GM19240 (cell line): ENCODE measurements around the gene RPL10.
A peak's percentile ranks its signal among the peaks of the same experiment; 100 is the strongest.

Experiments used
- DNase-seq: peaks from one replicate; pipeline ENCODE4 v3.0.0; 2011; ENCODE audit warnings: low spot score; ENCODE audit not compliant: insufficient read length

The RPL10 gene

DNA sequence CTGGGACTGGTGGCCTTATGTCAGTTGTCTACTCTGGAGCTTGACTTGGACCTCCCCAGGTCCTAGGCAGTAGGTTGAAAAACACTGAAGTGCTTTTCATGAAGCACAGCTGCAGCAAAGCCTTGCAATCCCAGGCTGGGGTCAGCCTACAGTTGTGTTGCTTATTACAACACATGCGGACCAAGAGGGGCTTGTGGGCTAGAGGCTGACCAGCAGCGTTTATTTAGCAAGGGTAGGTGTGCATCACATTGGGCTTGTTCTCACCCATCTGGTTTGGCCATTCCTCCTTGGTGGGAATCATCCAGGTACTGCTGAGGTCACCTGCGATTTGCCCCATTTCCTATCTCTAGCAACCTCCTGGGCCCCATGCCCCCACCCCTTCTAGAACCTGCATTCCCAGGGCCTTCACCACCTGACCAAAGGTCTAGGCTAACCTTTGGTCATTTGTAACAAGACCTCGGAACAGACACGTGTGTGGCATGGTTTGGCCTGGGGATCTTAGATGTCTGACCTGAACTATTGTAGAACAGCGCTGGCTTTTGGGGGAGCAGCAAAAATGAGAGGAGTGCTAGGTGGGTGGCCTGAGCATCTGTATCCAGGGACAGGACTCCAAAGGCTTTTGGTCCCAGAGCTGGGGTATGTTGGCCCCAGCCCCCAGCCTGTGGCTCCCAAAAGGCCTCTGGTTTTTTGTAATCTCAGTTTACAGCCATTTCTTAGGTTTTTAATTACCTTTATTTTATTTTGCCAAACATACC is 3.0 kb downstream of the RPL10 start:
- no peak for DNase-seq

DNA sequence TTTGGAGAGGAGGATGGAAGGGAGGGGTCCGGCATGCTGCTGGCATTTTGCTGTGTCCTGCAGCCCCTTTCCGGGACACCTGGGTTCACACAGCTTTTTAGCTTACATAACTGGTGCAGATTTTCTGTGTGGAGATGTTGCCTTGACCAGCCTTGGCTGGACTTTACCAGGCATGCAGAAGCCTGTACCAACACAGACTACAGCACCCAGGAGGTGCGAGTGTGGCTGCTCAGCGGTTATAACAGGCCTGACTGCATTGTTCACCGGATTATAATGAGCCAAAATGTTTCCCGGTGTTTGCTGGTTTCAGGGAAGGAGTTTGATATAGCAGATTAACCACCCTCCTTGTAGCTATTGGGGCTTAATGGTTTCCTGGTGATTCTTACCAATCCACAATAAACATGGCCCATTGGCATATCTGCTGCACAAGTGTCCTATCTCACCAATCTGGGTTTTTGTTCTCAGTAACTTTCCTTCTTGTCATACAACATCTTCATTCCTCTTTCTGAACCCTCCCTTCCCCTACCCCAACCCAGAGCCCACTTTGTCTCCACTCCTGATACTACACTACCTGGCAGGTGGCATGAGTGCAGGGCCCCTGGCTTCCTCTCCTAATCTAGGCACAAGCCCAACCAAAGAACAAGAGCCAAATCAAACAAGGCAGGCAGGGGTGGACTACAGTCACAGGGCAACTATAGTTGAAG is 3.9 kb downstream of the RPL10 start:
- no peak for DNase-seq

DNA sequence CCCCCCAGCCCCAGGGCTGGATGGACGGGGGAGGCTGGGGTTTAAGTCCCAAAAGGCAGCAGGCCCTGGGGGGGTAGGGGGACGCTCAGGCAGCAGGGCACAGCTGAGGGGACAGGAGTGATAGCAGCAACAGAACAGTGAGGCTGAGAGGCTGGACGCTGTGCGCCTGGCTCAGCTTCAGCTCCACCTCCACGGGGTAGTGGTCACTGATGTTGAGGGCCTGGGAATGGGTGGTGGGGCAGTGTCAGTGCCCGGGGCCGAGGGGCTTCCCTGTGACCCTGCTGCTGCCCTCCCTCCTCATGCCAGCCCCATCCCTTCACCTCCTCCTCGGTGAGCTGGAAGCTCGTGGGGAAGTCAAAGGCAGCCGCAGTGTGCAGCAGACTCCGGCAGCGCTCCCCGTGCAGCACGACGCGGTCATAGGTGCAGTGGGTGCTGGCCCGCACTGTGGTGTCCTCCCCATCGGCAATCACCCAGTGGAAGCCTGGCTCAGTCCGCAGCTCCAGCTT is 4.5 kb downstream of the RPL10 start:
- no peak for DNase-seq

DNA sequence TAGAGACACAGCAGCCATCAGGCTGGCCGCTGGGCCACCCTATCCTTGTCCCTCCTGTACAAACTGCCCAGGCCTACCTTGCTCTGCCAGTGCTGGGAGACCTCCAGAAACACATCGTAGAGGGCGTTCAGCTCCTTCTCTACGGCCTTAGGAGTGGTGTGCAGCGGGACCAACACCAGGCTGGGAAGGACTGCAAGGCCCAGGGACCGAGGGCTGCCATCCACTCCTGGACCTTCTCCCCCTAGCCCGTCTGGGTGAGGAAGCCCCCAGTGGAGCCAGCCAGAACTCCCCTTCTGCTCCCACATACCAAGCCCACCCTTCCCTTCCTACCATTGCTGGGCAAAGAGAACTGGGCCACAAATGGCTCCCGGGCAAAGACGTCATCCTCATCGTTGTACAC is 5.0 kb downstream of the RPL10 start:
- no peak for DNase-seq

DNA sequence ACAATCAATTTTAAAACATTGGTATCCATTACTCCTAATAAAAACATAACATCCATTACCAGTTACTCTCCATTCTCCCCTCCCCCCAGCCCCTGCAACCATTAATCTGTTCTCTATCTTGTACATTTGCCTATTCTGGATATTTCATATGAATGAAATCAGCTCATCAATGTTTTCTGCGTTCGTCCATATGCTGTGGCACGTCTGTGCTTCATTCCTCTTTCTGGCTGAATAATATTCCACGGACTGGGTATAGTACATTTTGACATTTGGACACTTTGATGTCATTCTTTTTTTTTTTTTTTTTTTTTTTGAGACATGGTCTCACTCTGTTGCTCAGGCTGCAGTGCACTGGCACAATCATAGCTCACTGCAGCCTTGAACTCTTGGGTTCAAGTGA is 5.7 kb downstream of the RPL10 start:
- DNase-seq: no peak

DNA sequence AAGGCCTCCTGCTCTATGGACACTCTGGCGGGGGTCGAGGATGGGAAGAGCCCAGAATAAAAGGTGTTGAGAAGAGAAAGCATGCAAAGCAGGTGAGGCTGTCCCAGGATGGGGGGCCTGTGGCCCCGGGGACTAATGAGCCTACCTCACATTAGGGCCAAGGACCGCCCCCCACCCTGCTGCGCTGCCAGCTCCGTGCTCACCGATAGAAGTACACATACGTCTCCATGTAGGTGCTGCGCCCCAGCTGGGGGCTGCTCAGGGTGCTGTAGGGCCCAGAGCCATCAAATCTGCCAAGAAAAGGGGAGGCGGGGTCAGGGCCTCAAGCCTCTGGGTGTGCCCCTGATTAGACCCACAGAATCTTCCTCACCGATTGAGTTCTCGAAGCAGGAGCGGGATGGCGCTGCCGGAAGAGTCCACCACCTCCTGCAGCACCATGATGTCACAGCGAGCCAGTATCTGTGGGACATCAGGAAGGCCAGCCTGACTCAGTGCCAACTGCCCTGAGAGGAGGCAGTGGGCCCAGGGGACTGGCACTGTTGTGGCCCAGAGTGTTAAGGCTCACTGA is 6.5 kb downstream of the RPL10 start:
- DNase-seq: no peak

DNA sequence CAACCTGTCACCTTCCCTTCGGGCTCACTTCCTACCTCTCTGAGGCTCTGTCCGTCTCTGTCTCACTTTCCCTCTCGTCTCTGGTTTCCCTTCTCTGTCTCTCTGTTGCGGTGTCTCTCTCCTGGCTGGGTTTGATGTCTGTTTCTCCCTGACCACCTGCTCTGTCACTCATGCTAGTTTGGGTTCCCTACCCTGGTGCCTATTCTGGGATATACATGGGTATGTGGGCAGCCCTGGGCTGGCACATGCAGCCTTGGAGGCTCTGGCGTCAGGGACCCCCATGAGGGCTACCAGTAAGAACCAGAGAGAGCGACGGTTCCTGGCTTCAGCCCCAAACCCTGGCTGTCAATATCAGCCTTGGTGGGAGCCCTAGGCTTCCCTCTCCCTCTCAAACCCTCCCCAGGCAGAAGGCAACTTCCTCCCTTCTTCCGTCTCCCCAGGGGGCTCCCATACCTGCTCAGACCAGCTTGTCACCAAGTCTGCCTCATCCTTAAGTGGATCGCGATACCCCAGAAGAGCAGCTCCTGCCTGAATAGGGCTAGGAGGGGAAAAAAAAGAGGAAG is 10.6 kb downstream of the RPL10 start:
- no peak for DNase-seq

DNA sequence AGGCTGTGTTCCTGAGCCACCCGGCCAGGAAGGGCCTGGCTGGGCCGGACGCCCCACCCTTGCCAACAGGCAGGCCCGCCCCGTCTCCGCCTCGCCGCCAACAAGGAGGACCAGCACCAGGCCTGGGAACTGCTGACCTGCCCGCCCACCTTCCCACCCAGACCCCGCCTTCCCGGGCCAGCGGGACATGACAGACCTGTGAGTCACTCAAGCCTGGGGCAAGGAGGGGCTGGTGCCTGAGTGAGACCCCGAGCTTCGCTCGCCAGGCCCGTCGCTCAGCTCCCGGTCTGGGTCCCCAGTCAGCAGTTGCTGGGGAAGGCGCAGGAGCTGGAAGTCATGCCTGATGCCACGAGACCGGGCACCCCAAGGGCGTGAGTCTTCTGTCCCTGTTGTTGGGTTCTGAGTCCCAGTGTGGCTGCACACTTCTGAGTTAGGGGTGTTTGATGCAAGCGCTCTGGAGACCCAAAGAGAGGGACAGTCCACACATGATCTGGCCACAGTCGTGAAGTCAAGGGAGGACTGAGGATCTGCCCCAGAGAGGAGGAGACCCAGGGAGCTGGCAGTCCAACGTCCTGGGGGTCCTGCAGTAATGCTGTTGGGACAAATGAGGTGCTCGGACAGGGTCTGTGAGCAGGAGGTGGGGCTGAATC is 11.2 kb downstream of the RPL10 start, which contains the start of gene DNASE1L1:
Gene DNASE1L1 (minus strand): TSS at position 33 of the 650 bp plus-strand sequence. CDS start 3,686 bp downstream, outside the sequence.
- peak; percentile 26 for DNase-seq

DNA sequence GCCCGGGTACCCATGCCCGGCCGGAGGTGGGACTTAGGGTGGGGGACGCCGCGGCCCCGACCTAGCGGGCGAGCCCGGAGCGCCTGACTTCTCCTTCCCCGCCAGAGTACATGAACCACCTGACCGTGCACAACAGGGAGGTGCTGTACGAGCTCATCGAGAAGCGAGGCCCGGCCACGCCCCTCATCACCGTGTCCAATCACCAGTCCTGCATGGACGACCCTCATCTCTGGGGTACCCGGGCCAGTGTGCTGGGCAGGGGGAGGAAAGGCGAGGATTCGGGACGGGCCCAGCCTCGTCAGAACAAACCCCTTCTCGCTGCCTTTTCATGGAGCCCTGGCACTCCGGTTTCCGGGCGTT is 13.8 kb downstream of the RPL10 start:
- DNase-seq: peak; percentile 33

DNA sequence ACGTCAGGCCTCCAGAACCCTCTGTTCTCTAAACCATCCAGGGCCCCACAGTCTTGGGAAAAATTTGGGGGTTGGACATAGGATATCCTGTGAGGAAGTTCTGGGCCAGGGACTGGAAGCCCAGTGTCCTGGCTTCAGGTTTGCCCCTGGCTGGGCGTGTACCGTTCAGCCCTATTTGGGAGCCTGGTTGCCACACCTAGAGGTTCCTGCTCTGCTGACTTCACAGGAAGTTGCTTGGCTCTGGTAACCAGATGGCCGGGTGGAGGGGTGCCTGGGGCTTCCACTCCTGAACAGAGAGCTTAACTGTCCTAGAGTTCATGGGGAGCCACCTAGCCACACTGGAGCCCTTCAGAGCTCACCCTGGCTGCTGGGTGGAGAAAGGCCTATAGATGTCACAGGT is 14.3 kb downstream of the RPL10 start:
- no peak for DNase-seq

DNA sequence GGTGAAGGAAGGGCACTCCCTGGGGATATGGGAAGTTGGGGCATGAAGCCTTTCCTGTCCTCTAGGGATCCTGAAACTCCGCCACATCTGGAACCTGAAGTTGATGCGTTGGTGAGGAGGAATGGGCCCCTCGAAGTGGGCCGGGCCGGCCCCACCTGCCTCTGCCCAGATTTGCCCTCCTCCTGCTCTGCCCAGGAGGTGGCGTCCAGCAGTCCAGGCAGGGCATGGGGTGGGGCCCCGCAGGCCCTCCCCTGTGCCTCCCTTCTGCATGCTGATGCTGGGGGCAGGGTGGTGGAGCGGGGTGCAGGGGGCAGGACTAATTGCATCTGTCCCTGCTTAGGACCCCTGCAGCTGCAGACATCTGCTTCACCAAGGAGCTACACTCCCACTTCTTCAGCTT is 15.0 kb downstream of the RPL10 start:
- no peak for DNase-seq

DNA sequence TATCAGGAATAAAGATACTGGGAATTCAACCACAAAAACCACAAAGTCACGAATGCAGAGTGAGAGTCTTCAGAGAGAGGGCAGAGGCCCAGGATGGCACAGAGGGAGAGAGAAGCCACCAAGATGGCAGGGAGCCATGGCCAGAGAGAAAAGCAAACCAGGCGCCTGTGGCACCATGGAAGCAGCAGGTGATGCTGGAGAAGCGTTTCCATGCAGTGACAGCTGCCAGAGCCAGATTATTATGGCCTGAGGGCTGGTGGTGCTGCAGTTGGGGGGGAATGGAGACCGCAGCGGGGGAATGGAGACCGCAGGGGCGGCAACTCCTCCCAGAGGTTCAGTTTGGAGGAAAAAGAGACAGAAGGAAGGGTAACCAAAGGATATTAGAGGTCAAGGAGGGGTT is 19.0 kb downstream of the RPL10 start:
- DNase-seq: no peak

DNA sequence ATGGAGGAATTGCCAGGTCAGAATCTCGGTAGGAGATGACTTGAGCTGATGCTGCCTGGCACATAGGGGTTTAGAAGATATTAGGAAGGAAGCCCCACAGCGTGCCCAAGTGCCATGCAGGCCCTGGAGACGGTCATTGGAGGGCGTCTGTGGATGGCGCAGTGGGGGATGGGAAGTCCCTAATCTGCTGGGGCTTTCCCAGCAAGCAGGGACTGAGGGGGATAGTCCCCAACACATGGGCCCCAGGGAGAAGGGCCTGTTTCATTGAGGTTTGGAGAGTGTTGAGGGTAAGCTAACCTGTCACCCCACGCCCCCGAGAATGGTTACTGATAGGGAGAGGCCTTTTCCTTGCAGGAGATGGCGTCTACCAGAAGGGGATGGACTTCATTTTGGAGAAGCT is 21.0 kb downstream of the RPL10 start:
- DNase-seq: no peak

DNA sequence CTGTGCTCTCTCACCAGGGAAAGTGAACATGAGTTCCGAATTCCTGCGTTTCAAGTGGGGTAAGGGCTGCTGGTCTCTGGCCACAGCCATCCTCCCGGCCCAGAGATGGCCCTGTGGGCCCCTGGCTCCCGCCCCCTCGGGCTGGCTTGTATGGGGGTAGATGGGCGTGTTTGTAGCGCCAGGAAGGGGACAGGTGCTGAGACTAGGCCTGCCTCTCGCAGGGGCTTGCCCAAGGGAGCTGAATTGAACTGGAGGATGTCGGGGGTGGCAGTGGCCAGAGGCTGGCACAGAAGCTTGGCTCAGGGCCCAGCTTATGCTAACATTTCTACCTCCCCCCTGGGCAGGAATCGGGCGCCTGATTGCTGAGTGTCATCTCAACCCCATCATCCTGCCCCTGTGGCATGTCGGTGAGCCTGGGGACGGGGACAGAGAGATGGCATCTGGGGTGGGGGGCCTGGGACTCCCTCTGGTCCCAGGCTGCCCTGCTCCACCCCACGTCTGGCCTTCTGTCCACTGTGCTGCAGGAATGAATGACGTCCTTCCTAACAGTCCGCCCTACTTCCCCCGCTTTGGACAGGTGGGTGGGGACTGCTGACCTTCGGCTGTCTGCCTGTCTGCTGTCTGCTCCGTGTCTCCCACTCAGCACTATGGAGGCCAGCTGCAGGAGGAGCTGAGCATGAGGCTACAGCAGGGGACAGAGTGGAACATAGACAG is 21.7 kb downstream of the RPL10 start:
- DNase-seq: no peak

DNA sequence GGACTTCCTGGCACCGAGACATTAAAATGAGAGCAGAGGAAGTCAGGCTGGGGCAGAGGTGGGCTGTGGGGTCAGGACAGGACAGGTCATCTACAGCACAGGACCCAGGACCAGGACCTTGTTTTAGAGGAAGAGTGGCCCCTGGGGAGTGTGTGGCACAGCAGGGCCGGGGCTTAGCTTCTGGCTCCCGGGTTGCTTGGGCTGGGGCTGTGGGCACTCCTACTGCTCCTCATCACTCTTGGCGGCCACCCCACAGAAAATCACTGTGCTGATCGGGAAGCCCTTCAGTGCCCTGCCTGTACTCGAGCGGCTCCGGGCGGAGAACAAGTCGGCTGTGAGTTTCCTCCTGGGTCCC is 22.2 kb downstream of the RPL10 start:
- no peak for DNase-seq

DNA sequence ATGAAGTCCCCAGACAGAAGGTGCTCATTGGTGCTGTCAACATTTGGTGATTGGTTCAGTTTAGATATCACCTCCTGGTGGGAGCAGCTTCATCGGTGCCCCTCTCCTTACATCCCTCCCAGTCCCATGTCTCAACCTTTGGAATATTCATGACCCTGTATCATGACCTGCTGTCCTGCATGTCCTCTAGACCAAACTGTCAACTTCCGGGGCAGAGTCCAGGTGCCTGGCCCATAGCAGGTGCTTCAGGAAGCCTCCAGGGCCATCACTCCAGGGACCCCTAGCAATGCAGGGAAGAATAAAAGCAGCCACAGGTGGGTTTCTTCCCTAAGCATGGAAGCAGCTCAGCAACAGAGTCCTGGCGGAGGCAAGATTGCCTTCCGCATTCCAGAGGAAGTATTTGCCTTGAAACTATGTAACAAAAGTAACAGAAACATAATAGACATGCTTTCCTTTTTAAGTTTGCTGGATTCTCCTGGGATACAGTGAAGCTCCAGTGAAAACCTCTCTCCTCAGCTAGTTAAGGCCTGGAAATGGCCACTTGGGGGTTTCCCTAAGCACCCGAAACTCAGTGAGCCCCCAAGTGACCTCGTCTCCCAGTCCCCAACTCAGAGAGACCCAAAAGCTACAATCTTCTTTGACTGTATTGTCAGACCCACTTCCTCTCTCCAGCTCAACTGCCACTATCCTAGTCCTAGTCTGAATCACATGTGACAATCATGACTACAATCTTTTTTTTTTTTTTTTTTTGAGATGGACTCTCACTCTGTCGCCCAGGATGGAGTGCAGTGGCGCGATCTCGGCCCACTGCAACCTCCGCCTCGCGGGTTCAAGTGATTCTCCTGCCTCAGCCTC is 29.0 kb downstream of the RPL10 start:
- no peak for DNase-seq

DNA sequence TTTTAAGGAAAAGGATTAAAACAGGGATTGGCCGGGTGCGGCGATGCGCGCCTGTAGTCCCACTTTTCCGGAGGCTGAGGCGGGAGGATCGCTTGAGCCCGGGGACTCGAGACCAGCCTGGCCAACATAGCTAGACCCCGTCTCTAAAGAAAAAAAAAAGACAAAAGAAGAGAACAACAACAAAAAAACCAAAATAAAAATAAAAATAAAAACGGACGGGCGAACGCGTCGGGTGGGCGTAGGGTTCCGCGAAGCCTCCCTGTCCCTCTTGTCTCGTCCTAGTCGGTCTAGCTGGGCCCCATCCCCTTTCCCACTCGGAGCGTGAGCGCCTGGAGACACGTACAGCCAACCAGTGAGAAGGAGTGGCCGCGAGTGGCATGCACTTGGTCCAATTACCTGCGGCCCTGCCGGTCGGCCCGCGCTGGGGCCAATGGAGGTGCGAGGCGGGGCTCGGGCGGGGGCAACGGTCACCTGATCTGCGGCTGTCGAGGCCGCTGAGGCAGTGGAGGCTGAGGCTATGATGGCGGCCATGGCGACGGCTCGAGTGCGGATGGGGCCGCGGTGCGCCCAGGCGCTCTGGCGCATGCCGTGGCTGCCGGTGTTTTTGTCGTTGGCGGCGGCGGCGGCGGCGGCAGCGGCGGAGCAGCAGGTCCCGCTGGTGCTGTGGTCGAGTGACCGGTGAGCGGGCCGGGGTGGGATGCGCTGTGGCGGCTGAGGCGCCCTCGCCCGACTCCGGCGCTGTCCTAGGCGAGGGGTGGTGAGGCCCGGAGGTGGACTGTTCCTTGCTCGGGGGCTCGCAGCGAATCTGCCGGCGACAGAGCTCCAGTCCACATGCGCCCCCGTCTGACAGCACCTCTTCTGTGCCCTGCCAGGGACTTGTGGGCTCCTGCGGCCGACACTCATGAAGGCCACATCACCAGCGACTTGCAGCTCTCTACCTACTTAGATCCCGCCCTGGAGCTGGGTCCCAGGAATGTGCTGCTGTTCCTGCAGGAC is 30.3 kb downstream of the RPL10 start, which contains the start of gene ATP6AP1:
Gene ATP6AP1 (plus strand): TSS at position 502 of the 996 bp plus-strand sequence. CDS start 16 bp downstream, at position 518.
- DNase-seq: peak; percentile 80

DNA sequence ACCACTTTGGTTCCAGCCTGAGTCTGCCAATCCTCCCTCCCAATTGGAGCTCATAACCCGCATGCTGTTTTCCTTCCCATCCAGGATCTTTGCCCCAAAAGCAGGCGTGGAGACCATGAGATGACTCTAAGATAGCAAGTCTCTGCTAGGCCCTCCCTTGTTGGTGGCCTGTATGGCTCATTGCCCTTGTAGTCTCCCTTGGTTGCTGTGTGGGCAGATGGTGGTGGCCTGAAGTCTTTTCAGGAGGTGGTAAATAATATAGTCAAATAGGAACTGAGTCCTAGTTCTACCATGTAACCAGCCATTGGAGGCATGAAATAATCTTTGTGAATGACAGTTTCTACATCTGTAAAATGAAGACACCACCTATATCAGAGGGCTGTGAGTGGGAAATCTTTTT is 31.5 kb downstream of the RPL10 start:
- DNase-seq: no peak

DNA sequence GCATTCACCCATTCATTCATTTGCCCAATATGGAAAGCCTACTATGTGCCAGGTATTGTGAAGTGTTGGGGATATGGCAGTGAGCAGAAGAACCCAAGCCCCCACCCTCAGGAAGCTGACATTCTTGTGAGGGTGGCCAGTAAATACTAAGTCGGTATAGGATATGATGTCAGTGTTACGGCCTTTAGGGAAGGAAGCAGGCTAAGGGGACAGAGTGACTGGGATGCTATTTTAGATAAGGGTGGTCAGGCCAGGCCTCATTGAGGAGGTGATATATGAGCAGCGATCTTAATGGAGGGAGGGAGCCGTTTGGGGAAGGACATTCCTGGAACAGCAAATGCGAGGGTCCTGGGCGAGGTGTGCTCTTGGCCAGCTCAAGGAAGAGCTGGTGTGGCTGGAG is 32.3 kb downstream of the RPL10 start:
- no peak for DNase-seq
